ENCODE measurements around the gene FBXL4. TPM values are rescaled to one million over a fixed set of nuclear protein-coding genes. Genes with fewer than 3 reads are reported as not detected.
A peak's percentile ranks its signal among the peaks of the same experiment; 100 is the strongest.

The FBXL4 gene
- 7.1 TPM for polyA plus RNA-seq (2013, experiment 1 of 2)
- 6.4 TPM for polyA plus RNA-seq (2013, experiment 2 of 2)

DNA sequence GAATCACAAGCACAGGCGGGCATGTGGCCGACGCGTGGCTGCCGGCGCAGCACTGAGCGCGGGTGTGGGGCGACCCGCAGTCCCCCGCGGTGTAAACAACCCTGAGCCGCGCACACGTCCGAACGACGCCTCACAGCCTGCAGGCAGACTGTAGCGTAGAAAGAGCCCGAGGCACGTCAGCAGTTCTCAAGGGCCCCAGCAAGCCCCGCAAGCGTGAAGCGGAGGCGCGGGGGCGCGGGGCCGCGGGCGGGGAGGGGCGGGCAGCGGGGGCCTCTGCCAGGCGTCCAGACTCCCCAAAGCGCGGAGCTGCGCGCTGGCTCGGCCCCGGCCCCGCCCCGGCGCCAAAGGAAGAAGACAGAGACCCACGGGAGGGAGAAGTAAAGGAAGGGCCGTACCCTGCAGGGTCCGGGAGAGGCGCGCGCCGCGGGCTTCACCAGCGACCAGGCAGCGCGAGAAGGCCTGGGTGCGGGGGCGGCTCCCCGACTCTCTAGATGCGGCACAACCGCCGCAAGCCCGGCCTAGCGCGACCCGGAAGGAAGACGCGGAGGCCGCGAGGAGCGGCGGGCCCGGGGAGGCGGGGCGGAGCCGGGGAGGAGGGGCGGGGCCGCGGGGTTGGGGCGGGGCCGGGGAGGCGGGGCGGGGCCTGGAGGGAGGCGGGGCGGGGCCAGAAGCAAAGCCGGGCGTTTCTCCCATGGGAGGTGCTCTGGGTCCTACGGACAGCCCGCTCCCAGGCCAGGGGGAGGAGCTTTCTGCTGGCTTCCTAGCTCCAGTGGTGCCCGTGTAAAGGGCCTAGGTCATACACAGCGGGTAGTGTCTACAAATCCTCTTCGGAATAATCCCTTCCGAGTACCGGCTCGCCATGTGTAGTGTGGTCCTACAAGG lies at the start of gene FBXL4:
TSS of gene FBXL4 (minus strand) at position 536 of the 882 bp plus-strand sequence. CDS start 20,958 bp downstream, outside the sequence.
- peak within 1 kb of the TSS; percentile 83 for H3K4me2 ChIP-seq (ENCODE audit: insufficient read depth, low read length, poor library complexity, severe bottlenecking)
- H3K9me3 ChIP-seq (replicated peaks in 1 of 2; ENCODE audit: control insufficient read depth in 2 of 2, insufficient read depth in 1 of 2, low read depth in 1 of 2, low read length in 2 of 2) = peaks cover 0 to 10% of the 10 kb centered on the region in 2 donors
- H3K79me1 ChIP-seq (ENCODE audit: low read depth, low read length) = peaks cover 3% of the 10 kb centered on the region
- peak within 1 kb of the TSS; percentile 94 for H3K18ac ChIP-seq (ENCODE audit: low read length)
- peaks cover 0 to 2% of the 10 kb centered on the region in 2 donors for H3K4me1 ChIP-seq (ENCODE audit: control insufficient read depth in 2 of 2, insufficient read depth in 1 of 2, low read depth in 1 of 2, low read length in 2 of 2)
- H4K91ac ChIP-seq (ENCODE audit: low read depth, low read length, poor library complexity) = no peak within 1 kb of the TSS
- no CpG with 5 or more reads among the region's 93 CpGs for WGBS, 2 donors (ENCODE audit: extremely low coverage in 2 of 2, insufficient read length in 2 of 2, insufficient replicate concordance in 1 of 2)
- peak; percentile 73 for DNase-seq (ENCODE audit: low spot score)
- peak within 1 kb of the TSS; percentile 82 for H3K14ac ChIP-seq (ENCODE audit: low read length)
- no peak within 1 kb of the TSS for H4K8ac ChIP-seq (ENCODE audit: low read depth, low read length)
- peak within 1 kb of the TSS; percentile 83 for H3K9ac ChIP-seq (ENCODE audit: low read depth, low read length, poor library complexity)
- peak within 1 kb of the TSS; percentile 96 for H3K23ac ChIP-seq (ENCODE audit: low read depth, low read length, poor library complexity)
- H3K4ac ChIP-seq (ENCODE audit: low read length) = no peak within 1 kb of the TSS
- no peak within 1 kb of the TSS for H2AK5ac ChIP-seq (ENCODE audit: low read depth, low read length)
- no peak within 1 kb of the TSS for H2BK120ac ChIP-seq (ENCODE audit: low read depth, low read length)
- H2AFZ ChIP-seq (ENCODE audit: low read length) = peak within 1 kb of the TSS; percentile 98
- H3K4me3 ChIP-seq (ENCODE audit: low read length in 2 of 2) = peak within 1 kb of the TSS; percentile 91 to 94
- no peaks in the 10 kb centered on the region for H3K27me3 ChIP-seq (ENCODE audit: control insufficient read depth in 3 of 3, insufficient read depth in 3 of 3, low read depth in 1 of 3, low read length in 3 of 3)
- no peak within 1 kb of the TSS for H2BK12ac ChIP-seq (ENCODE audit: low read length)
- H3K36me3 ChIP-seq (replicated peaks in 1 of 2; ENCODE audit: control insufficient read depth in 2 of 2, insufficient read depth in 2 of 2, low read length in 2 of 2) = no peaks in the 10 kb centered on the region
- peak within 1 kb of the TSS; percentile 3 for H2BK5ac ChIP-seq (ENCODE audit: low read length)
- no peak within 1 kb of the TSS for H2BK15ac ChIP-seq (ENCODE audit: low read length)
- H3K27ac ChIP-seq (replicated peaks; ENCODE audit: low read length) = no peak within 1 kb of the TSS

DNA sequence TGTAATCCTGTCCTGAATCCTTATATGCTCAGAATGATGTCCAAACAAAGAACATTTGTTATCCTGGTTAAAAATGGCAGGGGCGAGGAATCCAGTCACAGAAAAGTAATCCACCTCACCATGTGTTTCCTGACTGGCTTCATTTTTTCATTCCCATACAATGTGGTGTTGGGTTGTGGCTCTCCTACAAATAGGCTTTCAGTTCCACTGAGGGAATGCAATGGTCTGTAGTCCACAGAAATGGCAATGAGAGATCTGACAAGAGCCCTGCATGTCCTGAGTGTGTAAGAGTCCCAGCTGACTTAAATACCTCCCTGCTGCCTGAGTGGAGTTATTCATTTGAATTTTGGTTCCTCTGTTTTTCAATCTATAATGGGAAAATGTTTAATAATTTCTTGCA lies 47.4 kb upstream of the FBXL4 start:
- no peak overlapping the region for H2BK120ac ChIP-seq (ENCODE audit: low read depth, low read length)
- no peak overlapping the region for H3K4ac ChIP-seq (ENCODE audit: low read length)
- H3K4me2 ChIP-seq (ENCODE audit: insufficient read depth, low read length, poor library complexity, severe bottlenecking) = no peak overlapping the region
- H3K9ac ChIP-seq (ENCODE audit: low read depth, low read length, poor library complexity) = no peak overlapping the region
- H3K18ac ChIP-seq (ENCODE audit: low read length) = no peak overlapping the region
- H3K4me3 ChIP-seq (ENCODE audit: low read length in 2 of 2) = no peak overlapping the region
- no peaks in the 10 kb centered on the region for H3K4me1 ChIP-seq (ENCODE audit: control insufficient read depth in 2 of 2, insufficient read depth in 1 of 2, low read depth in 1 of 2, low read length in 2 of 2)
- no peak overlapping the region for H2AFZ ChIP-seq (ENCODE audit: low read length)
- H2BK15ac ChIP-seq (ENCODE audit: low read length) = no peak overlapping the region
- H2AK5ac ChIP-seq (ENCODE audit: low read depth, low read length) = no peak overlapping the region
- no peak overlapping the region for H3K27ac ChIP-seq (replicated peaks; ENCODE audit: low read length)
- no peak for DNase-seq (ENCODE audit: low spot score)
- H3K23ac ChIP-seq (ENCODE audit: low read depth, low read length, poor library complexity) = no peak overlapping the region
- H2BK12ac ChIP-seq (ENCODE audit: low read length) = no peak overlapping the region
- H3K27me3 ChIP-seq (ENCODE audit: control insufficient read depth in 3 of 3, insufficient read depth in 3 of 3, low read depth in 1 of 3, low read length in 3 of 3) = peaks cover 0 to 25% (median 0%) of the 10 kb centered on the region in 3 experiments
- H3K79me1 ChIP-seq (ENCODE audit: low read depth, low read length) = no peaks in the 10 kb centered on the region
- H3K36me3 ChIP-seq (replicated peaks in 1 of 2; ENCODE audit: control insufficient read depth in 2 of 2, insufficient read depth in 2 of 2, low read length in 2 of 2) = no peaks in the 10 kb centered on the region
- H3K9me3 ChIP-seq (replicated peaks in 1 of 2; ENCODE audit: control insufficient read depth in 2 of 2, insufficient read depth in 1 of 2, low read depth in 1 of 2, low read length in 2 of 2) = no peaks in the 10 kb centered on the region
- no CpG with 5 or more reads among the region's 1 CpG for WGBS, 2 donors (ENCODE audit: extremely low coverage in 2 of 2, insufficient read length in 2 of 2, insufficient replicate concordance in 1 of 2)
- H4K8ac ChIP-seq (ENCODE audit: low read depth, low read length) = no peak overlapping the region
- no peak overlapping the region for H2BK5ac ChIP-seq (ENCODE audit: low read length)
- H4K91ac ChIP-seq (ENCODE audit: low read depth, low read length, poor library complexity) = no peak overlapping the region
- H3K14ac ChIP-seq (ENCODE audit: low read length) = no peak overlapping the region

DNA sequence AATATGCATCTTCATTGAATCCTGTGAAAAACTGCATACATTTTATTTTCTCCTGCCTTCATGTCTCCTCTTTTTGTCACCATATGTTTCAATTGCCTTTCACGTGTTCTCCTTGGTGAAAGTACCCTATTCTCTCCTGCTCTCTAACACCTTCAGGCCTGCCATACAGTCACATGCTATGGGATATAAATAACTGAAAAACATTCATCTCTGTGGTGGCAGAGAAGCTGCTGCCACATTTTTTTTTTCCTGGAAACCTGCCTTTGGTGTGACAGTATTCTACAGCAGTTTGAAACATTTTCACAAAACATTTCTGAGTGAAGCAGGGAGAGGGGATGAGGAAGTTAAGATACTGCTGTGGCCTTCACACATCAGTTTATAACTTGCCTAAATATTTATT lies 44.8 kb upstream of the FBXL4 start:
- no peak overlapping the region for H2BK15ac ChIP-seq (ENCODE audit: low read length)
- peaks cover 0 to 11% (median 0%) of the 10 kb centered on the region in 3 experiments for H3K27me3 ChIP-seq (ENCODE audit: control insufficient read depth in 3 of 3, insufficient read depth in 3 of 3, low read depth in 1 of 3, low read length in 3 of 3)
- H3K4me1 ChIP-seq (ENCODE audit: control insufficient read depth in 2 of 2, insufficient read depth in 1 of 2, low read depth in 1 of 2, low read length in 2 of 2) = no peaks in the 10 kb centered on the region
- no peaks in the 10 kb centered on the region for H3K79me1 ChIP-seq (ENCODE audit: low read depth, low read length)
- H3K36me3 ChIP-seq (replicated peaks in 1 of 2; ENCODE audit: control insufficient read depth in 2 of 2, insufficient read depth in 2 of 2, low read length in 2 of 2) = no peaks in the 10 kb centered on the region
- no peak overlapping the region for H3K27ac ChIP-seq (replicated peaks; ENCODE audit: low read length)
- H3K9me3 ChIP-seq (replicated peaks in 1 of 2; ENCODE audit: control insufficient read depth in 2 of 2, insufficient read depth in 1 of 2, low read depth in 1 of 2, low read length in 2 of 2) = no peaks in the 10 kb centered on the region
- H3K4ac ChIP-seq (ENCODE audit: low read length) = no peak overlapping the region
- H4K91ac ChIP-seq (ENCODE audit: low read depth, low read length, poor library complexity) = no peak overlapping the region
- H2BK12ac ChIP-seq (ENCODE audit: low read length) = no peak overlapping the region
- no CpG with 5 or more reads among the region's 1 CpG for WGBS, 2 donors (ENCODE audit: extremely low coverage in 2 of 2, insufficient read length in 2 of 2, insufficient replicate concordance in 1 of 2)
- H2AK5ac ChIP-seq (ENCODE audit: low read depth, low read length) = no peak overlapping the region
- no peak overlapping the region for H3K4me2 ChIP-seq (ENCODE audit: insufficient read depth, low read length, poor library complexity, severe bottlenecking)
- H2AFZ ChIP-seq (ENCODE audit: low read length) = no peak overlapping the region
- no peak overlapping the region for H3K9ac ChIP-seq (ENCODE audit: low read depth, low read length, poor library complexity)
- no peak overlapping the region for H3K18ac ChIP-seq (ENCODE audit: low read length)
- DNase-seq (ENCODE audit: low spot score) = no peak
- no peak overlapping the region for H2BK5ac ChIP-seq (ENCODE audit: low read length)
- H4K8ac ChIP-seq (ENCODE audit: low read depth, low read length) = no peak overlapping the region
- no peak overlapping the region for H3K4me3 ChIP-seq (ENCODE audit: low read length in 2 of 2)
- H2BK120ac ChIP-seq (ENCODE audit: low read depth, low read length) = no peak overlapping the region
- H3K14ac ChIP-seq (ENCODE audit: low read length) = no peak overlapping the region
- no peak overlapping the region for H3K23ac ChIP-seq (ENCODE audit: low read depth, low read length, poor library complexity)

DNA sequence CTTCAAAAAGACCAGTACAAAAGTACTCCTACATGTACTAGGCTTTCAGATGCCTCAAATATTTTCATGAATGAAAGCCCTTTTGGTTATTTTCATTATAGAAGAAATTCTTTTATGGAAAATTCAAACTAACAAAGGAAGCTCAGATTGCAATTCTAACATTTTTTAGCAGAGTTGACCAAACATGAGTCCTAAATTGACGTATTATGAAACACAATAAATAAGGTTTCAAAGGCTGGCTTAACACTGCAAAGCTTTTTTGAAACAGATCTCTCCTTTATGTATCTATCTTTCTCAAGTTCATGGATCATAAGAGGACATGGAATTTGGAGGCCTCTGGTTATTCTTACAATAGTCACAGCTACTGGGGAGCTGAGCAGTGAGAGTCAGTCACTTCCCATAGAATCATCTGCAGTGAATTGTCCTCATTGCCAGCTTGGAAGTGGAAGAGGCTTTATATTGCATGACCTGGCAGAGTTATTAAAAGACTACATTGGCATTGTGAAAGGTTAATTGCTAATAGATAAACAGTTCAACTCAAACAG lies 38.4 kb upstream of the FBXL4 start:
- Histone ChIP-seq H3K27me3 (ENCODE audit: control insufficient read depth in 3 of 3, insufficient read depth in 3 of 3, low read depth in 1 of 3, low read length in 3 of 3) (no peaks in the 10 kb centered on the region), H3K4me3 (ENCODE audit: low read length in 2 of 2) (no peak overlapping the region), H2BK15ac (ENCODE audit: low read length) (no peak overlapping the region), H3K79me1 (ENCODE audit: low read depth, low read length) (no peaks in the 10 kb centered on the region), H3K14ac (ENCODE audit: low read length) (no peak overlapping the region), H3K23ac (ENCODE audit: low read depth, low read length, poor library complexity) (no peak overlapping the region), H3K36me3 (replicated peaks in 1 of 2; ENCODE audit: control insufficient read depth in 2 of 2, insufficient read depth in 2 of 2, low read length in 2 of 2) (no peaks in the 10 kb centered on the region), H2BK120ac (ENCODE audit: low read depth, low read length) (no peak overlapping the region), H2BK5ac (ENCODE audit: low read length) (no peak overlapping the region), H2AFZ (ENCODE audit: low read length) (no peak overlapping the region), H4K91ac (ENCODE audit: low read depth, low read length, poor library complexity) (no peak overlapping the region), H2BK12ac (ENCODE audit: low read length) (no peak overlapping the region), H2AK5ac (ENCODE audit: low read depth, low read length) (no peak overlapping the region), H4K8ac (ENCODE audit: low read depth, low read length) (no peak overlapping the region), H3K27ac (replicated peaks; ENCODE audit: low read length) (no peak overlapping the region), H3K4me1 (ENCODE audit: control insufficient read depth in 2 of 2, insufficient read depth in 1 of 2, low read depth in 1 of 2, low read length in 2 of 2) (no peaks in the 10 kb centered on the region), H3K9me3 (replicated peaks in 1 of 2; ENCODE audit: control insufficient read depth in 2 of 2, insufficient read depth in 1 of 2, low read depth in 1 of 2, low read length in 2 of 2) (no peaks in the 10 kb centered on the region), H3K9ac (ENCODE audit: low read depth, low read length, poor library complexity) (no peak overlapping the region), H3K4me2 (ENCODE audit: insufficient read depth, low read length, poor library complexity, severe bottlenecking) (no peak overlapping the region), H3K4ac (ENCODE audit: low read length) (no peak overlapping the region), H3K18ac (ENCODE audit: low read length) (no peak overlapping the region)
- no peak for DNase-seq (ENCODE audit: low spot score)
- WGBS, 2 donors (ENCODE audit: extremely low coverage in 2 of 2, insufficient read length in 2 of 2, insufficient replicate concordance in 1 of 2) = no CpG with 5 or more reads among the region's 1 CpG
